ENCODE results near the gene ZNF92.
"Not testable (repeated sequence)": the region's sequence is repeated elsewhere in the genome, so short reads cannot be mapped to it uniquely, and the experiment has no call there.

Gene ZNF92

DNA sequence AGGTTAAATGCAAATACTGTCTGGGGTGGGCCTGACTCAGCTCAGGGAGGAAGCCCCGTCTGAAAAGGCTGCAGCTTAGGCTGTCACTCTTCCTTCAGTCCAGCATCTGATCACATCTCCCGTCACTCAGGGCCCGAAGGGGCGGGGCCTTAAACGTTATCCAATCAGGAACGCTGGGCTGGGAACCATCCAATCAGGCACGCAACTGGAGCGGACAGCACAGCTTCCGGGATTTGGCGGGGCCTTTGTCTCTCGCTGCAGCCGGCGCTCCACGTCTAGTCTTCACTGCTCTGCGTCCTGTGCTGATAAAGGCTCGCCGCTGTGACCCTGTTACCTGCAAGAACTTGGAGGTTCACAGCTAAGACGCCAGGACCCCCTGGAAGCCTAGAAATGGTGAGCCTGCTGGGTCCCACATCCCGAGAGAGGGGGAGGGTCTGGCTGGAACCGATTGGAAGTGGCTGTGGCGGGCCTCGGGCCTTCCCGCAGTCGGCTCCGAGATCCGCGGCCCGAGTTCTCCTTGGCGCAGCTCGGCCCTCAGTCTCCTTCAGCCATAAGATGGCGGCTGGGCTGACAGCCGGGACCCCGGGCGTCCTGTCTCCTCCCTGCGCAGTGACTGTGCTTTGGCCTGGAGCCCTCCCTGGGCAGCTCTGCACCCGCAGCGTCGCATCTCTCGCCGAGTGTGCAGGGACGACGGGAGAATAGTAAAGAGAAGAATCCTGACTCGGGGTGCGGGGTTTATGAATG is at the start of gene ZNF92:
ZNF92 (plus strand) TSS at position 248 of the 744 bp plus-strand sequence; CDS start at position 391, 143 bp downstream.
- DNase-seq = peak; percentile 95

DNA sequence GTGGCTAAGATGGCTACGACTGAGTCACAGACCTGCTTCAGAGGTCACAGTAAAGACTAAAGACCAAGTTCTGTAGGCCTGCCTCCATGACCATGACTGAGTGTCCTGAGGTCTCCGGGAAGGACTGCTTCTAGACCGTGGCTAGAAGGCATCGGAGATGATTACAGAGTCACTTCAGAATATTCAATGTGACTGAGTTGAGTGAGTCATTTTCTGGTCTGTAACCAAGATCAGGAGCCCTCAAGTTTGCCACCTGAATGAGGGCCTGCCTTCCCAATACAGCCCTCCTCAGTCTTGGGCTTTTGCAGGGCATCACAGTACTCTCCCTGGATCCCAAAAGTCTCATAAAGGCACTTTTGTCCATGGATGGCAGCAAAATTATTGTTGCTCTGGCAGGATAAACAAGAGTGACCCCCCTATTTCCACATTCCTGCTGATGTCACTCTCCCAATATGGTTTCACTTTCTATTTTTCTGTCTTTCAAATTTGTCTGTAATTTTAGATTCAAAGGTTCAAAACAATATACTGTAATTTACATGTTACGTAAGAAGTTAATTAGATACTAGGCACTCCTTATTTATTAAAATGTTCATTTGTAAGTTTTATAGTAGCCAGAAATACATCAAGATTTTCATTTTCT is 47.7 kb upstream of the ZNF92 start:
- no peak for DNase-seq

DNA sequence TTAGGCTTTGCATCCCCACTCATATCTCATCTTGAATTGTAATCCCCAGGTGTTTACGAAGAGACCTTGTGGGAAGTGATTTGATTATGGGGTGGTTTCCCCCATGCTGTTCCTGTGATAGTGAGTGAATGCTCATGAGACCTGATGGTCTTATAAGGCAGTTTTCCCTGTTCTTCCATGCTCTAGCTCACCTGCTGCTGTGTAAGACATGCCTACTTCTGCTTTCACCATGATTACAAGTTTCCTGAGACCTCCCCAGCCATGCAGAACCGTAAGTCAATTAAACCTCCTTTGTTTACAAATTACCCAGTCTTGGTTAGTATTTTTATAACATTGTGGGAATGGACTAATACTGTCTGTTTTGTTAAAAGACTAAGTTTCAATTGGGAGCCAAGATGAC is 35.3 kb upstream of the ZNF92 start:
- DNase-seq = no peak

DNA sequence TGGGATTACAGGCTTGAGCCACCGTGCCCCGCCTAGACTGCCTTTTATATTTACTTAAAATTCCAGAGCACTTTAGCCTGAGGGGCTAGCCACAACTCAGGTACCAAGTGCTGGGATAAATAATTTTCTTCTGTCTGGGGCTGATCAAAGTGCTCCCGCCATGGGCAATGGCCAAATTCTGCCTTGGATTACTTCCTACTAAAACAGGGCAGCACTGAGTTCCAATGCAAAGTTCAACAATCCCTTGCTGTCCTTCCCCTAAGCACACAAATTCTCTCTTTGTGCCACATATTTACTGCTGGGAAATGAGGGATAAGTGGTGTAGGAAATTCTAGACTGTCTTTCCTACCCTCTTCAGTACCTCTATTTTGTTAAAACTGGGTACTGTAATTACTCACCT is 34.4 kb upstream of the ZNF92 start:
- DNase-seq = no peak

DNA sequence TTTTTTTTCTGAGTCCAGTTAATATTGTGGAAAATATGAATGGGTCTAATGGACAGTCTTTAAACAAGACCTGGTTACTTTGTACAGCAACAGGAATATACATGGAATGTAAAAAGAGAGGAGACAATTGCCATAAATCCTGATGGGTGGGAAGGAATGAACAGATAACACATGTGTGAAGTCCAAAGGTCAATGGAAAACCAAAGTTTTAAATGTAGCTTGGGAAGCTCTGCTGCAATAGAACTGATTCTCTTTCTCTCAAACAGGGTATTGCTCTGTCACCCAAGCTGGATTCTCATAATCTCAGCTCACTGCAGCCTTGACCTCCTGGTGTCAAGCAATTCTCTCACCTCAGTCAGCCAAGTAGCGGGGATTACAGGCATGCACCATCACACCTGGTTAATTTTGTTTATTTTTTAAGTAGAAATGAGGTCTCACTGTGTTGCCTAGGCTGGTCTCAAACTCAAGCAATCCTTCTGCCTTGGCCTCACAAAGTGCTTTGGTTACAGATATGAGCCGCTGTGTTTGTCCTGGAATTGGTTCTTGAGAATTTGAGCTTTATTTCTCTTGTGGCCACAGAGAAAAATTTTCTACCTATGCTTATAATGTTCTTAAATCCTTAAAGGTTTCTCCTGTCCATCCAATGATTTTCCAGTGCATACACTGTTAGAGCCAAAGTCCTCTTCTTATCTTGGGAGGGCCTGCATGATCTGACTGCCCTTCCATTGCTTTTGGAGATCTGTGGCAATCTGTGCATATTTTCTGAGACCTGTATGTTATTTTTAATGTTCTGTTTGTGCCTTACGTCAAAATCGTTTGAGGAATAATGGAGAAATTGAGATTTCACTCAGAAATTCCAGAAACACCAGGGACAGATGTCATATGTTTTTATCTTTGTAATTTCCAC is 30.7 kb upstream of the ZNF92 start:
- no peak for DNase-seq

DNA sequence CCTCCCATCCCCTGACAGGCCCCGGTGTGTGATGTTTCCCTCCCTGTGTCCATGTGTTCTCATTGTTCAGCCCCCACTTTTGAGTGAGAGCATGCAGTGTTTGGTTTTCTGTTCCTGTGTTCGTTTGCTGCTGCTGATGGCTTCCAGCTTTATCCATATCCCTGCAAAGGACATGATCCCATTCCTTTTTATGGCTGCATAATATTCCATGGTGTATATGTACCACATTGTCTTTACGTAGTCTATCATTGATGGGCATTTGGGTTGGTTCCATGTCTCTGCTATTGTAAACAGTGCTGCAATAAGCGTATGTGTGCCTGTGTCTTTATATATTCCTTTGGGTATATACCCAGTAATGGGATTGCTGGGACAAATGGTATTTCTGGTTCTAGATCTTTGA is 29.1 kb upstream of the ZNF92 start:
- not testable (repeated sequence) for DNase-seq

DNA sequence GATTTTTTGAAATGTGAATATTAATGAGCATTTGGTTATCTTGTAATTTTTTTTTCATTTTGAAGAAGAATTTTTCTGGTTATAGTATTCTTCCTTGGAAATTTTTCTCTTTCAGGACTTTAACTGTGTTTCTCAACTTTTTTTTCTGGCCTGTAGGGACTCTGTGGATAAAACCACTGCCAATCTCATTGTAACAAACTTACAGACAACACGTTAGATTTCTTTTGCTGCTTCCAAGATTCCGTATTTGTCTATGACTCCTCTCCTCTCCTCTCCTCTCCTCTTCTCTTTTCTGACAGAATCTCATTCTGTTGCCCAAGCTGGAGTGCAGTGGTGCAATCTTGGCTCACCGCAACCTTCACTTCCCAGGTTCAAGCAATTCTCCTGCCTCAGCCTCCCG is 19.4 kb upstream of the ZNF92 start:
- DNase-seq = no peak

DNA sequence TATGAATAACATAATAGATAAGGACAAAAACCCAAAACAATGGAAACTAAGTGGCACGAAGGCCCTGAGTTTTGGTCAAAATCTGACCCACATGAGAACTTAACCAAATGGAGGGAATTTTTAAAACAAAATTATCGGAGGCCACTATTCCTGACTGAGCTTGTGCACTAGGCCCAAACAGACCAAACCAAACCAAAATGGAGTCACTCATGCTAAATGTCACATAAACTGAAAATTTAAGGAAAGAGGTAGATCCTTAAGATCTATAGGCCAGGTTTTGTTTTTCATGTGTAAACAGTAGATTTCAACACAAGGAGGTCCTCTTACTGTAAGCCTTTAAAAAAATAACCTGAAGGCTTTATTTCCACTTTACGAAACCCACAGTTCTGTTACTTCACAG is 3.8 kb upstream of the ZNF92 start:
- no peak for DNase-seq

DNA sequence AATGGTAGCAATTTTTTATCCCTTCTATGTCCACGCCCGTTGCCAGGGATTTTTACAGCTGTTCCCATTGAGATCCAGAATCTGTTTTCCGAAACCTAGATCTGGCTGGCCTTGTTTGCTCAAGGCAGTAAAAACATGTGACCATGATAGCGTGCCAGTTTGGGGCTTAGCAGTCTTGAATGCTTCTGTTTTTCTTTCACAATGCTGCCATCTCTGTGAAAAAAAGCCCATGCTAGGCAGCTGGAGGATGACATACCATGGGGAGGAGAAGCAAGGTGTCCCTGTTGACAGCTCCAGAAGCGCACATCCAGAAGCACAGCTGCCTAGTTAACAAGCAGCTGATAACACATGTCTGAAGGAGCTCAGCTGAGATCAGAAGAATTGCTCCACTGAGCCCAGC is 2.2 kb upstream of the ZNF92 start:
- no peak for DNase-seq

DNA sequence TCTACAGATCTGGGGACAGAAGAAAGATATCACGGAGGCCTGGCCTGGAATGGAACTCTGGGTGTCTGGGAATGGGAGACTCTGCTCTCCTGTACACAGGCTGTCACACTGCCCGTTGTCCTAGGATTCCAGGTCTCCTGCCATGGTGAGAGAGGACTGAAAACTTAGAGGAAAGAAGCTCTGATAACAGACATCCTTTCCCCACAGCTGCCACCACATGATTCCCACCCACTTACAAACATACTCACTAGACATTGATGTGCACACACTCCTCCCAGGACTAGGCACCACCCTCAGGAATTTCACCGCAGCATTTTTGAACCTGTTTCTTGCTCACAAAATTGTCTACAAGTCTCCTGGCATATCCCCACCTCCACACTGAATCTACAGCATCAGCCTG is 5.7 kb downstream of the ZNF92 start:
- DNase-seq = no peak

DNA sequence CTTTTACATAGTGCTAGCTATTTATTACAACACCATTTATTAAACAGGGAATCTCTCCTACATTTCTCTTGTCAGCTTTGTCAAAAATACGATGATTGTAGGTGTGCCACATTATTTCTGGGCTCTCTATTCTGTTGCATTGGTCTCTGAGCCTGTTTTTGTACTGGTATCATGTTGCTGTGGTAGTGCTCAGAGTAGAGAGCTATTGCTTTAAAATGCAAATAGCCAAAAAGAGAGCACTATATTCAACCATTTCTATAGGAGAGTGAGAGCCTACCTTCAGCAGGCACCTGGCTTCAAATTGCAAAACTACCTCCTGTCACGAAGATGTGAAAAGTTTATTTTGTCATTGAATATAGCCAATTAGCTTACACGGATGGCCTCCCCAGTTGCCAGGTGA is 8.1 kb downstream of the ZNF92 start:
- DNase-seq = no peak

DNA sequence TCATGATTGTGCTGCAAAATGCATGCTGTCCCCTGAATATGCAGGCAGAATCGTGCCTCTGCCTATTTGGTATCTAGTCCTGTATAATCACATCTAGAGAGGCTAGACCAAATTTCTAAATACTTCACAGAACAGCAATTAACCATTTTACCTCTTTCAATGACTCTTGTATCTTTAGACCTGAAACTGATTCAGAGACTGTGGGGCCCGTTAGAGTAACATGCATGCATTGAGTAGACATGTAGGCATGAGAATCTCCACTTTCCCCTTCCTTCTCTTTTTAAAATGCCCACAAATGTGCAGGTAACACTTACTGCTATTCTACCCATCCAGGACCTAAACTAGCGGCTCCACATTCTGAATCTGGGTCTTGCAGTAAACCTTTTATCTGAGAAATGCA is 8.8 kb downstream of the ZNF92 start:
- no peak for DNase-seq

DNA sequence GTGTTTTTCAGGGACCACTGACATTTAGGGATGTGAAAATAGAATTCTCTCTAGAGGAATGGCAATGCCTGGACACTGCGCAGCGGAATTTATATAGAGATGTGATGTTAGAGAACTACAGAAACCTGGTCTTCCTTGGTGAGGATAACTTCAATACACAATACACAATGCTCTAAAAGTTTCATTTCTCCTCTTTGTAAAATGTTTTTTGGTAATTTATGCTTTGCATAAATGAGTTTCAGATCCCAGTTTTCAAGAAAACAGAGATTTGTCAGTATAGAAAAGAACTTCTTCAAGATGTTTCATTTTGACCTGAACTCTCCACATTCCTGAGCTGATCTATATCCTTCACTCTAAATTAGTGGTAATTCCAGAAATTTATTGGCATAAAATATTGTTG is 14.2 kb downstream of the ZNF92 start:
- DNase-seq = no peak

DNA sequence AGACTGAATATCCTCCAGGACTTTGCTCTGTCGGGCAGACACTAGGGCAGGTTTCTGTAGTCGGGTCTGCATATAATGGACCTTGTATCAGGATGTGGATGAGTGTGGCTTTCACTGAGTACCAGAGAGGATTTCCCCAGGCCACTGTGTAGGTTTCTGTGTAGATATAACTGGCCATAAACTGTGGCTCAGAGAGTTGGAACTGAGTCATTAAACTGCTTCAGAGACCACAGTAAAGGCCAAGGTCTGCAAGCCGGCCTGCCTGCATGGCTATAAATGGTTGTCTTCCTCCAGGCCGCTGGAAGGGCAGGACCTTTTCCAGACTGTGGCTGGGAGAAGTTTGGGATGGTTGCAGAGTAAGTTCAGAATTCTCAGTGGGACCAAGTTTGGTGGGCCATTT is 16.9 kb downstream of the ZNF92 start:
- DNase-seq = no peak

DNA sequence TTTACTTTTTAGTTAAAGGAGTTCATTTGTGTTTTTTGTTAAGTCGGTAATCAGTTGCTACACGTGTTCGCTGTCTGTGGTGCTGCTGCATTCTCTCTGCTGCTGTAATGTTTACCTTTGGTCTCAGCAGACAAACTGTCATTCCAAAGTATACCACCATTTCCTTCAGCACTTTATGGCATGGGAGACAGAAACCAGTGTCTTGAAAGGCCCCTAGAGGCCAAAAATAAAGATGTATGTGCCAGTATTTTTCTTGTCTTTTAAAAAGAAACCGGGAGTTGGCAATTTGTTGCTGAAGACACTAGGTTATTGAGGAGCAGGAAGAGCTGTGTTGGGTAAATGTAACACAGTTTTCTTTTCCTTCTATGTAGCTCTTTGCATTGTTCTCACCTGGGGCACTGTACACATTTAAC is 24.1 kb downstream of the ZNF92 start:
- DNase-seq = no peak

DNA sequence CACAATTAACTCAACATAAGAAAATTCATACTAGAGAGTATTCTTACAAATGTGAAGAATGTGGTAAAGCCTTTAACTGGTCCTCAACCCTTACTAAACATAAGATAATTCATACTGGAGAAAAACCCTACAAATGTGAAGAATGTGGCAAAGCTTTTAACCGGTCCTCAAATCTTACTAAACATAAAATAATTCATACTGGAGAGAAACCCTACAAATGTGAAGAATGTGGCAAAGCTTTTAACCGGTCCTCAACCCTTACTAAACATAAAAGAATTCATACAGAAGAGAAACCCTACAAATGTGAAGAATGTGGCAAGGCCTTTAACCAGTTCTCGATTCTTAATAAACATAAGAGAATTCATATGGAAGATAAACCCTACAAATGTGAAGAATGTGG is 25.0 kb downstream of the ZNF92 start:
- not testable (repeated sequence) for DNase-seq

DNA sequence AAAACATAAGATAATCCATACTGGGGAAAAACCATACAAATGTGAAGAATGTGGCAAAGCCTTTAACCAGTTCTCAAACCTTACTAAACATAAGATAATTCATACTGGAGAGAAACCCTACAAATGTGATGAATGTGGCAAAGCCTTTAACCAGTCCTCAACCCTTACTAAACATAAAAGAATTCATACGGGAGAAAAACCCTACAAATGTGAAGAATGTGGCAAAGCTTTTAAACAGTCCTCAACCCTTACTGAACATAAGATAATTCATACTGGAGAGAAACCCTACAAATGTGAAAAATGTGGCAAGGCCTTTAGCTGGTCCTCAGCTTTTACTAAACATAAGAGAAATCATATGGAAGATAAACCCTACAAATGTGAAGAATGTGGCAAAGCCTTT is 25.4 kb downstream of the ZNF92 start:
- not testable (repeated sequence) for DNase-seq

DNA sequence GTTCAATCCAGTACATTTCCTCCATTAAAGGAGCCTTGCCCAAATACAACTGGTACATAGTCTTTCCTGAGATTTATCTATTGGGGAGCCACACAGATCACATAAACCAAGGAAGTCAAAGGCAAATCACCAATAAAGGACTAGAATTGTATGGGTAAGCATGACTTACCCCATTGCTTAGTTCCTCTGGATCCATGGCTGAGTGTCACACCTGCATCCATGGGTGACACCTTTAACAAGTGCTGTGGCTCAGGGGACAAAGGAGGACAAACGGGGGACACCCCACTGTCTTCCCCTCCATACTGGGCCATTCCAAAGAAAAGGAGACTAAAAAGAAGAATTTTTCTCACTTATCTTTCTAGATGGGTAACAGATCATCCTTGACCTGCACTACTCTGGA is 30.4 kb downstream of the ZNF92 start:
- no peak for DNase-seq

DNA sequence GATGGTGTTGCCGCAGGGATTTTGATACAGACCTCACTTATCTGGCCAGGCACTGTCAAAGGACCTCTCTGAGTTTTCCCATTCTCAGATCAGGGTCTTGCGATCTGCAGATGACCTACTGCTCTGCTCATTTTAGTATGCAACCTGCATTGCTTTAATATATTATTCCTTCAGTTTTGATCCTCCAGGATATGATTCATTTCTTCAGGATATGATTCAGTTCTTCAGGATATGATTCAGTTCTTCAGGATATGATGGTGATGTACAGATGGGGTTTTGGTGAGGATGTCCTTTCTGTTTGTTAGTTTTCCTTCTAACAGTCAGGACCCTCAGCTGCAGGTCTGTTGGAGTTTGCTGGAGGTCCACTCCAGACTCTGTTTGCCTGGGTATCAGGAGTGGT is 33.1 kb downstream of the ZNF92 start:
- not testable (repeated sequence) for DNase-seq

DNA sequence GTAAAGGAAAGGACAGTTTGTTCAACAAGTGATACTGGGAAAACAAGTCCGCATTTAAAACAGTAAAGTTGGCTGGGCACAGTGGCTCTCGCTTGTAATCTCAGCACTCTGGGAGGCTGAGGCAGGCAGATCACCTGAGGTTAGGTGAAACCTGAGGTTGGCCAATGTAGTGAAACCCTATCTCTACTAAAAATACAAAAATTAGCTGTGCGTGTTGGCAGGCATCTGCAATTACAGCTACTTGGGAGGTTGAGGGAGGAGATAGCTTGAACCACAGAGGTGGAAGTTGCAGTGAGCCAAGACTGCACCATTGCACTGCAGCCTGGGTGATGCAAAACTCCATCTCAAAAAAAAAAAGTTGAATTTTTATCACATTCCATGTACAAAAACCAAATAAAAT is 35.7 kb downstream of the ZNF92 start:
- DNase-seq = no peak

DNA sequence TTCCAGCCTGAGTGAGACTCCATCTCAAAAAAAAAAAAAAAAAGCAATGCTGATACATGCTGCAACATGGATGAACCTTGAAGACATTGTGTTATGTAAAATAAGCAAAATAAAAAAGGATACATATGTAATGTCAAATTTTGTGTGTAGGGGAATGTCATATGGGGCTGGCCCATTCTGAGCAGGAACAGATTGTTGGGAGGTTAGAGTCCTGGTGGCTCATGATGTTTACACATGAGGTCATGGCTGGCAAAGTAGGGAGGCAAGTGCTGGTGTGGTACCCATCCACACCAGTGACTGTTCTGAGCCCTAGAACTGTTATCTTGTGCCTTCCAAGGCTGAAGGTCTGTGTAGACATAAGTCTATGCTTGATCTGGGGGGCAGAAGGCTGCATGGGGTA is 37.6 kb downstream of the ZNF92 start:
- DNase-seq = no peak

DNA sequence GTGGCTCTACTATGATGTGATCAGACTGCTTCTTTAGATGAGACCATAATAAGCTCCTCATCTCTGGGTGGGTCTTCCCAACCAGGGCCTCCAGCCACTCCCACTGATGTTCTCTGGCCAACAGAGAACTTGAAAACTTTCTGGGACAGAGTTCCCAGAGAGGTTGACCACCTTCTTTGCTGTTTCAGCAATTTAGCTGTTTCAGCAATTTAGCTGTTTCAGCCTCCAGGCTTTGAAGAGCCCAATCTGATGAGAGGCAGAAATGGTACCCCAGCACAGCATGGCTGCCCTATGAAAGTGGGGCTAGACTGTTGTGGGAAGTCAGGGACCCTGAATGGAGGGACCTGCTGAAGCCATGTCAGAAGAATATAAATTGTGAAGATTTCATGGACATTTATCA is 49.0 kb downstream of the ZNF92 start:
- DNase-seq = no peak

DNA sequence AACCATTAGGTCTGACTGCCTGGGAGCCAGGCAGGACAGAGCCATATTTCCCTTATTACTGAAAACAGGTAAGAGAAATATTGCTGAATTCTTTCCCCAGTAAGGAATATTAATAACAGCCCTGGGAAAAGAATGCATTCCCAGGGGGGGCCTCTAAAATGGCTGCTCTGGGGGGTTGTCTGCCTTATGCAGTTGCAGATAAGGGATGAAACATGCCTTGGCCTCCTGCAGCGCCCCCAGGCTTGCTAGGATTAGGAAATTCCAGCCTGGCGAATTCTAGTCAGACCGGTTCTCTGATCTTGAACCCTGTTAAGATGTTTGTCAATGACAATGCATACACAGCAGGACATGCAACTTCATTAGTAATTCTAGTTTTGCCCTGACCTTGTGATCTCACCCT is 49.6 kb downstream of the ZNF92 start:
- DNase-seq = not testable (repeated sequence)
